ENCODE data around the gene KLHL29. TPM values are rescaled to one million over a fixed set of nuclear protein-coding genes. Genes with fewer than 3 reads are reported as not detected.

The KLHL29 gene
- total and polyA plus RNA-seq, 2 donors (not counting 1 experiment from before 2014, with no cell fraction given), result 1.3 to 3.4 TPM

GRCh38 chr2:23583467-23583866 lies 198.5 kb downstream of the KLHL29 start:
- H3K9me3 Mint-ChIP-seq (ENCODE audit: insufficient read depth), result no peaks in the 10 kb centered on the region
- H4K20me1 ChIP-seq (ENCODE audit: control insufficient read depth, insufficient read depth, low read length, poor library complexity, severe bottlenecking), result no peaks in the 10 kb centered on the region

DNA sequence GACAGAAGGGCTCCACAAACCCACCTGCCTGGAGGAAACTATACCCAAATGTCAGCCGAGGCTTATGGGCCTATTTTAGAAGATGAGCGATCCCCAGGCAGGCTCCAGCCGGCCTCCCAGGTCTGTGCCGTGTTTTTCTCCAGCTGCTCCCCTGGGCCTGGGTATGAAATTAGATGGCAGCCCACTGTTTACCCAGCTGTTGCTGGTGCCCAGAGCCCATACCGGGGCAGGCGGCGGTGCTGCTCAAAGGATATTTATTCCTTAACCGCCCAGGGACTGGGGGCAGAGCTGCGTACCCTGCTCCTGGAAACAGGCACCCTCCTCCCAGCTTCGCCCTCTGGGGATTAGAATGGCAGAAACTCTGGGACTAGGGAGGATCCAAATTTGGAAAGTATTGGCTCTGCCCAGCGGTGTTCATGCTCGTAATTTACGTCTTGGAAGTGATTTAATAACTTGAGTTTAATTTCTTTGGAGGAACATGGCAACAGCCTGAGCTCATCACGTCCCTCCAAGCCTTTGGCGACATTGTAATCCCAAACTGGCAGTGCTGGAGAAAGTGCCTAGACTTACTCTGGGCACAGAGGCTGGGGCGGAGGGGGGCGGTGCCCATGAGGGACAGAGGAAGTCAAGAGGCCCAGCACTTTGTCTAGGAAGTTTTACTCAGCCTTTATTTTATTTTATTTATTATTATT lies 199.2 kb downstream of the KLHL29 start:
- ATAC-seq (ENCODE audit: low read depth) (no peak), DNase-seq (no peak)
- Histone ChIP-seq H3K4me3 (ENCODE audit: control extremely low read depth in 1 of 5, extremely low read depth in 1 of 5, insufficient read depth in 1 of 5, low read depth in 2 of 5, low read length in 4 of 5) (no peak overlapping the region), H3K27me3 (replicated peaks in 1 of 4; ENCODE audit: control extremely low read depth in 1 of 4, control insufficient read depth in 3 of 4, insufficient read depth in 4 of 4, low read length in 3 of 4) (no peaks in the 10 kb centered on the region), H3K4me2 (replicated peaks; ENCODE audit: low read depth, low read length, poor library complexity, severe bottlenecking) (no peak overlapping the region), H3K27ac (ENCODE audit: low read length in 2 of 2) (no peak overlapping the region), H3K36me3 (replicated peaks in 1 of 2; ENCODE audit: control extremely low read depth in 1 of 2, control insufficient read depth in 1 of 2, extremely low read depth in 1 of 2, insufficient read depth in 2 of 2, low read length in 1 of 2) (no peaks in the 10 kb centered on the region), H2AFZ (ENCODE audit: insufficient read depth, low read depth, low read length, poor library complexity, severe bottlenecking) (no peak overlapping the region), H3K79me2 (ENCODE audit: control insufficient read depth, insufficient read depth, low read length) (no peaks in the 10 kb centered on the region), H4K20me1 (ENCODE audit: control insufficient read depth, insufficient read depth, low read length, poor library complexity, severe bottlenecking) (no peaks in the 10 kb centered on the region), H3K4me1 (ENCODE audit: control insufficient read depth in 2 of 2, insufficient read depth in 2 of 2, low read length in 2 of 2) (no peaks in the 10 kb centered on the region), H3K9ac (ENCODE audit: low read length) (no peak overlapping the region), H3K9me3 (ENCODE audit: control extremely low read depth in 1 of 3, control insufficient read depth in 2 of 3, insufficient read depth in 1 of 3, low read length in 2 of 3) (no peaks in the 10 kb centered on the region)
- ChIA-PET POLR2A (no interaction called here), CTCF (no interaction called here)
- Mint-ChIP-seq H3K27ac (no peak overlapping the region), H3K27me3 (no peaks in the 10 kb centered on the region), H3K4me3 (no peak overlapping the region), H3K4me1 (no peaks in the 10 kb centered on the region), H3K9me3 (ENCODE audit: insufficient read depth) (no peaks in the 10 kb centered on the region)
- intact Hi-C loops (cut with micrococcal nuclease), result no loop called here
- 98% methylated on average over 15 of the region's 17 CpGs for WGBS (ENCODE audit: insufficient coverage)
- TF ChIP-seq, protein P1, sequence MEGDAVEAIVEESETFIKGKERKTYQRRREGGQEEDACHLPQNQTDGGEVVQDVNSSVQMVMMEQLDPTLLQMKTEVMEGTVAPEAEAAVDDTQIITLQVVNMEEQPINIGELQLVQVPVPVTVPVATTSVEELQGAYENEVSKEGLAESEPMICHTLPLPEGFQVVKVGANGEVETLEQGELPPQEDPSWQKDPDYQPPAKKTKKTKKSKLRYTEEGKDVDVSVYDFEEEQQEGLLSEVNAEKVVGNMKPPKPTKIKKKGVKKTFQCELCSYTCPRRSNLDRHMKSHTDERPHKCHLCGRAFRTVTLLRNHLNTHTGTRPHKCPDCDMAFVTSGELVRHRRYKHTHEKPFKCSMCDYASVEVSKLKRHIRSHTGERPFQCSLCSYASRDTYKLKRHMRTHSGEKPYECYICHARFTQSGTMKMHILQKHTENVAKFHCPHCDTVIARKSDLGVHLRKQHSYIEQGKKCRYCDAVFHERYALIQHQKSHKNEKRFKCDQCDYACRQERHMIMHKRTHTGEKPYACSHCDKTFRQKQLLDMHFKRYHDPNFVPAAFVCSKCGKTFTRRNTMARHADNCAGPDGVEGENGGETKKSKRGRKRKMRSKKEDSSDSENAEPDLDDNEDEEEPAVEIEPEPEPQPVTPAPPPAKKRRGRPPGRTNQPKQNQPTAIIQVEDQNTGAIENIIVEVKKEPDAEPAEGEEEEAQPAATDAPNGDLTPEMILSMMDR (IDR thresholded peaks at IDR 0.05), result no peak

More at GRCh38 chr2:23583467-23583866, 198.5 kb downstream of the KLHL29 start:
- ATAC-seq (ENCODE audit: low read depth), result no peak
- TF ChIP-seq, protein P1 (IDR thresholded peaks at IDR 0.05), result no peak
- no peak for TF ChIP-seq EZH2 (IDR thresholded peaks at IDR 0.05; ENCODE audit: borderline replicate concordance, insufficient read depth, low read depth, low read length, poor library complexity, severe bottlenecking)
- H3K79me2 ChIP-seq (ENCODE audit: control insufficient read depth, insufficient read depth, low read length), result no peaks in the 10 kb centered on the region
- H3K4me1 Mint-ChIP-seq, result no peaks in the 10 kb centered on the region
- DNase-seq, result no peak
- 92% methylated on average over 3 of the region's 8 CpGs for WGBS (ENCODE audit: insufficient coverage)
- H3K4me1 ChIP-seq (ENCODE audit: control insufficient read depth in 2 of 2, insufficient read depth in 2 of 2, low read length in 2 of 2), result no peaks in the 10 kb centered on the region
- no peak overlapping the region for H3K27ac ChIP-seq (ENCODE audit: low read length in 2 of 2)
- H3K36me3 ChIP-seq (replicated peaks in 1 of 2; ENCODE audit: control extremely low read depth in 1 of 2, control insufficient read depth in 1 of 2, extremely low read depth in 1 of 2, insufficient read depth in 2 of 2, low read length in 1 of 2), result no peaks in the 10 kb centered on the region
- no peak overlapping the region for H3K4me3 Mint-ChIP-seq
- ChIA-PET POLR2A (no interaction called here), CTCF (no interaction called here)
- no peaks in the 10 kb centered on the region for H3K9me3 ChIP-seq (ENCODE audit: control extremely low read depth in 1 of 3, control insufficient read depth in 2 of 3, insufficient read depth in 1 of 3, low read length in 2 of 3)
- no peak overlapping the region for H3K4me3 ChIP-seq (ENCODE audit: control extremely low read depth in 1 of 5, extremely low read depth in 1 of 5, insufficient read depth in 1 of 5, low read depth in 2 of 5, low read length in 4 of 5)
- H3K27ac Mint-ChIP-seq, result no peak overlapping the region
- no peak overlapping the region for H3K4me2 ChIP-seq (replicated peaks; ENCODE audit: low read depth, low read length, poor library complexity, severe bottlenecking)
- H2AFZ ChIP-seq (ENCODE audit: insufficient read depth, low read depth, low read length, poor library complexity, severe bottlenecking), result no peak overlapping the region
- H3K9ac ChIP-seq (ENCODE audit: low read length), result no peak overlapping the region
- no peaks in the 10 kb centered on the region for H3K27me3 Mint-ChIP-seq
- intact Hi-C loops (cut with micrococcal nuclease), result no loop called here
- H3K27me3 ChIP-seq (replicated peaks in 1 of 4; ENCODE audit: control extremely low read depth in 1 of 4, control insufficient read depth in 3 of 4, insufficient read depth in 4 of 4, low read length in 3 of 4), result no peaks in the 10 kb centered on the region

All from B cell (primary cell).